Ishikawa (cell line): Measurements from ENCODE around the gene ITGA11.

Source experiments
- CEBPB ChIP-seq: IDR thresholded peaks from 2 replicates; pipeline ENCODE4 v1.6.1; 2012
- CREB1 ChIP-seq: IDR thresholded peaks from 2 replicates; pipeline ENCODE4 v1.6.1; 2012; ENCODE audit warnings: low read depth
- EGR1 ChIP-seq: IDR thresholded peaks from 2 replicates; pipeline ENCODE4 v1.6.1; 2012
- EP300 ChIP-seq: IDR thresholded peaks from 2 replicates; pipeline ENCODE4 v1.6.1; 2012; ENCODE audit warnings: borderline replicate concordance
- FOXM1 ChIP-seq: IDR thresholded peaks from 2 replicates; pipeline ENCODE4 v1.6.1; 2012; ENCODE audit warnings: low read depth, borderline replicate concordance
- NFIC ChIP-seq: IDR thresholded peaks from 2 replicates; pipeline ENCODE4 v1.6.1; 2012
- RAD21 ChIP-seq: IDR thresholded peaks from 2 replicates; pipeline ENCODE4 v1.6.1; 2012; ENCODE audit warnings: low read depth
- TAF1 ChIP-seq: IDR thresholded peaks from 2 replicates; pipeline ENCODE4 v1.6.1; 2012; ENCODE audit warnings: low read depth, mild to moderate bottlenecking
- TCF12 ChIP-seq: IDR thresholded peaks from 2 replicates; pipeline ENCODE4 v1.6.1; 2012; ENCODE audit warnings: low read depth
- TEAD4 ChIP-seq: IDR thresholded peaks from 2 replicates; pipeline ENCODE4 v1.6.1; 2012
- YY1 ChIP-seq: IDR thresholded peaks from 2 replicates; pipeline ENCODE4 v1.6.1; 2012; ENCODE audit warnings: low read depth
- ZBTB7A ChIP-seq: IDR thresholded peaks from 2 replicates; pipeline ENCODE4 v1.6.1; 2012; ENCODE audit warnings: low read depth
- TF ChIP-seq, protein P1 (sequence below): IDR thresholded peaks from 2 replicates; pipeline ENCODE4 v1.6.1; 2012
- TF ChIP-seq, protein P2 (sequence below): IDR thresholded peaks from 2 replicates; pipeline ENCODE4 v1.6.1; 2012
- TF ChIP-seq, protein P3 (sequence below): IDR thresholded peaks from 2 replicates; pipeline ENCODE4 v1.6.1; 2012; ENCODE audit warnings: low read depth, mild to moderate bottlenecking

Gene ITGA11

DNA sequence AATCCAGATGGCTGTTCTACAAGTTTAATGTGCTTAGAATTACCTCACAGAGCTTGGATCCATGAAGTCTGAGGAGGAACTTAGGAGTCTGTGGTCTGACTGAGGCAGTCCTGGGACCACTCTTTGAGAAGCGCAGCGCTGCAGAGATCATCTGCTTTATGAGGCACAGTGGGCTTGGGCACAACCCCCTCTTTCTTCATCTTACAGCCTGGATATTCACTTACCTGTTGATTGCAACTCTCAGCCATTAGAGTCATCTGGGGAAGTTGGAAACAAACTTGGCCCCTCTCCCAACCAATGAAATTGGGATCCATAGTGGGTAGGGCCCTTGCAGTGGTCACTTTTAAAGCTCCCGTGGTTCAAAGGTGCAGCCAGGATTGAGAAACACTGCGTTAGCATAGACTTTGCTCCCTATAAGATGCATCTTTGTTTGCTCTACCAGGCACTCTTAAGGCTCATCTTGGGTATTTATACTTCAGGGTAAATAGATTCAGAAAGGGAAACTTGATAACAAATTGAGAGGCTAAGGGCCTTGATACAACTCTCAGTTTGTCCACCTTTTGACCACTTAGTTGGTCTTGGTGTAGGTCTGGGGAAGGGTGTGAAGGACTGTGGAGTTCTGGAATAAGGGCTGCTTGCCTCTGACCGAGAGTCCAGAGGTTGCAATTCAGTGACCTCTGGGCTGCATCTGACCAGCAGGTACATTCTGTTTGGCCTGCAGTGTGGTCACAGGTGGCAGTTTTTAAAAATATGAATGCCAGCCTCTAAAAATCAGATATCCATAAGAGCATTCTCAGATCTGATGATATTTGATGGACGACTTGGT lies 131.6 kb downstream of the ITGA11 start:
- TF ChIP-seq ZBTB7A (no peak), EP300 (no peak), CEBPB (no peak)

DNA sequence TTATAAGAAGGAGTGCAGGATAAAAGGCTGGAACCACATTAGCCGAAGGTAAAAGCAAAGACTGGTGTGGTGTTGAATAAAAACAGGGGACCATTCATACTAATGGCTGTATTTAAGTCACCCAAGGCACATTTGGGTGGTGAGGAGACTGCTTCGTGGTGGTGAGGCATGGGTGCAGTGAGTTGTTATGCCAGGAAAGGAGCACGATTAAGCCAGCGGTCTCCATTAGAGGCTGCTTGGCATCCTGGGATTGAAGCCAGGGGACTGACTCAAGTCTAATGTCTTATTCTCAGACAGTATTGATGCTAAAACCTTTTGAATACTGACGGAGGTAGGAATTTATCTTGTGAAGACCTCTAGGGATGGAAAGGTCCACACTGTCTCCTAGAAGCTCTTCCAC lies 132.5 kb downstream of the ITGA11 start:
- TF ChIP-seq FOXM1 (no peak), CEBPB (no peak), TAF1 (no peak), EP300 (no peak), YY1 (no peak), ZBTB7A (no peak), CREB1 (no peak), NFIC (no peak), RAD21 (no peak), TCF12 (no peak), TEAD4 (no peak)
- TF ChIP-seq, protein P1, sequence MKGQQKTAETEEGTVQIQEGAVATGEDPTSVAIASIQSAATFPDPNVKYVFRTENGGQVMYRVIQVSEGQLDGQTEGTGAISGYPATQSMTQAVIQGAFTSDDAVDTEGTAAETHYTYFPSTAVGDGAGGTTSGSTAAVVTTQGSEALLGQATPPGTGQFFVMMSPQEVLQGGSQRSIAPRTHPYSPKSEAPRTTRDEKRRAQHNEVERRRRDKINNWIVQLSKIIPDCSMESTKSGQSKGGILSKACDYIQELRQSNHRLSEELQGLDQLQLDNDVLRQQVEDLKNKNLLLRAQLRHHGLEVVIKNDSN: no peak
- TF ChIP-seq, protein P2, sequence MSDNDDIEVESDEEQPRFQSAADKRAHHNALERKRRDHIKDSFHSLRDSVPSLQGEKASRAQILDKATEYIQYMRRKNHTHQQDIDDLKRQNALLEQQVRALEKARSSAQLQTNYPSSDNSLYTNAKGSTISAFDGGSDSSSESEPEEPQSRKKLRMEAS: no peak

DNA sequence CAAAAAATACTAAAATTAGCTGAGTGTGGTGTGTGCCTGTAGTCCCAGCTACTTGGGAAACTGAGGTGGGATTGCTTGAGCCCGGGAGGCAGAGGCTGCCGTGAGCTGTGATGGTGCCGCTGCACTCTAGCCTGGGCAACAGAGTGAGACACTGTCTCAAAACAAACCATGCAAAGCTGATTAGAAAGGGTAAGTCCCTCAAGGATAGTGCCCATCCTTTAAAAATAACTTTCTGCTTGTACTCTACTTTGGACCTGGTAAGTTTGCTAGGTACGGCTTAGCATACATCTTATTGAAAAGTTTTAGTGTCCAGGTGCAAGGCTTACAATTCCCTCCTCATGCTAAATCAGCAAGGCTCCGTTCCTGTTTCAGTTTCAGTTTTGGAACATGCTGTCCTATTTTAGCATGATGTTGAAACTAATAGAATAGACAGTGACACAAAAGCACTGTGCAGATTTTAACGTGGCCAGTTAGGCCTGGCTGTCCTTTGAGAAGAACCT lies 133.0 kb downstream of the ITGA11 start:
- TF ChIP-seq RAD21 (no peak), EP300 (no peak), FOXM1 (no peak), TAF1 (no peak), EGR1 (no peak), ZBTB7A (no peak), NFIC (no peak), TEAD4 (no peak), TCF12 (no peak), CREB1 (no peak), CEBPB (no peak), YY1 (no peak)
- TF ChIP-seq, protein P3, sequence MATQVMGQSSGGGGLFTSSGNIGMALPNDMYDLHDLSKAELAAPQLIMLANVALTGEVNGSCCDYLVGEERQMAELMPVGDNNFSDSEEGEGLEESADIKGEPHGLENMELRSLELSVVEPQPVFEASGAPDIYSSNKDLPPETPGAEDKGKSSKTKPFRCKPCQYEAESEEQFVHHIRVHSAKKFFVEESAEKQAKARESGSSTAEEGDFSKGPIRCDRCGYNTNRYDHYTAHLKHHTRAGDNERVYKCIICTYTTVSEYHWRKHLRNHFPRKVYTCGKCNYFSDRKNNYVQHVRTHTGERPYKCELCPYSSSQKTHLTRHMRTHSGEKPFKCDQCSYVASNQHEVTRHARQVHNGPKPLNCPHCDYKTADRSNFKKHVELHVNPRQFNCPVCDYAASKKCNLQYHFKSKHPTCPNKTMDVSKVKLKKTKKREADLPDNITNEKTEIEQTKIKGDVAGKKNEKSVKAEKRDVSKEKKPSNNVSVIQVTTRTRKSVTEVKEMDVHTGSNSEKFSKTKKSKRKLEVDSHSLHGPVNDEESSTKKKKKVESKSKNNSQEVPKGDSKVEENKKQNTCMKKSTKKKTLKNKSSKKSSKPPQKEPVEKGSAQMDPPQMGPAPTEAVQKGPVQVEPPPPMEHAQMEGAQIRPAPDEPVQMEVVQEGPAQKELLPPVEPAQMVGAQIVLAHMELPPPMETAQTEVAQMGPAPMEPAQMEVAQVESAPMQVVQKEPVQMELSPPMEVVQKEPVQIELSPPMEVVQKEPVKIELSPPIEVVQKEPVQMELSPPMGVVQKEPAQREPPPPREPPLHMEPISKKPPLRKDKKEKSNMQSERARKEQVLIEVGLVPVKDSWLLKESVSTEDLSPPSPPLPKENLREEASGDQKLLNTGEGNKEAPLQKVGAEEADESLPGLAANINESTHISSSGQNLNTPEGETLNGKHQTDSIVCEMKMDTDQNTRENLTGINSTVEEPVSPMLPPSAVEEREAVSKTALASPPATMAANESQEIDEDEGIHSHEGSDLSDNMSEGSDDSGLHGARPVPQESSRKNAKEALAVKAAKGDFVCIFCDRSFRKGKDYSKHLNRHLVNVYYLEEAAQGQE: no peak
- TF ChIP-seq, protein P2: no peak
- TF ChIP-seq, protein P1: no peak

DNA sequence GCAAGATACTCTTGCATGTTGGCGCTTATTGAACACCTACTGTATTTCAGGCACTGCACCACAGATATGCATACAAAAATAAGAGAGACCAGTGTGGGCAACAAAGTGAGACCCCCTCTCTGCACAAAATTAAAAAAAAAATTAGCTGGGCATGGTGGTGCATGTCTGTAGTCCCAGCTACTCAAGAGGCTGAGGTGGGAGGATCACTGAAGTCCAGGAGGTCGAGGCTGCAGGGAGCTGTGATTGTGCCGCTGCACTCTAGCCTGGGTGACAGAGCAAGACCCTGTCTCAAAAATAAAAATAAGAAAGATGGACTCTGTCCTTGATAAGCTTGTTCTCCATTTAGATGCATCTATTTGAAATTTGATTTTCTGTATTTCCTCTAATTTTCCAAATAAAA lies 133.6 kb downstream of the ITGA11 start:
- TF ChIP-seq EP300 (no peak), TCF12 (no peak), CREB1 (no peak), ZBTB7A (no peak), RAD21 (no peak), TAF1 (no peak), EGR1 (no peak)
- TF ChIP-seq, protein P1: no peak
- TF ChIP-seq, protein P3: no peak
- TF ChIP-seq, protein P2: no peak
